H54 (cell line): Measurements from ENCODE around the gene PAK3.

Experiments used
- DNase-seq: peaks from one replicate; pipeline ENCODE4 v3.0.0; 2011; ENCODE audit warnings: low spot score, mixed read lengths; ENCODE audit not compliant: insufficient read length
- FAIRE-seq: peaks from 3 replicates; lab custom pipeline; 2011; peaks lifted over from hg19 to GRCh38; lab: Jason Lieb, UNC
- POLR2A ChIP-seq: IDR thresholded peaks from 2 replicates; pipeline ENCODE4 v1.6.1; 2011; ENCODE audit warnings: low read depth, mild to moderate bottlenecking, low read length

The PAK3 gene

GRCh38 chrX:111167334-111167733, 71.3 kb downstream of the PAK3 start:
- FAIRE-seq = no peak
- no peak for TF ChIP-seq POLR2A
- DNase-seq = no peak

DNA sequence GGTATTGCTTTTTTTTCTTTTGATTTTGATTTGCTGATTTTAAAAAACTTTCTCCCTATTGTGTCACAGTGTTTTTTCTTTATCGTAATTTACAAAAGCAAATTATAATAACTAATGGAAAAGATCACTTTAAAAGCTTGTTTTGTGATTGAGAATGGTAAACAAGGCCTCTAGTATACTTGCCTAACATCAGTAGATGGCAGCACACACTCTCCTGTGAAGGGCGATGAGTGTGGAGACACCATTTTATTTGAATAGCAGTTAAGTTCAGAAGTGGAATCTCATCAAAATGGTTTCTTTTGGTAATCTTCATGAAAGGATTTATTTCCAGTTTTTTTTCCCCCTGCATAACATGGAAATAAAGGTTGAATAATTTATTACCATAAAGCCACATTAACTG, 72.3 kb downstream of the PAK3 start:
- no peak for TF ChIP-seq POLR2A
- DNase-seq (no peak), FAIRE-seq (no peak)

DNA sequence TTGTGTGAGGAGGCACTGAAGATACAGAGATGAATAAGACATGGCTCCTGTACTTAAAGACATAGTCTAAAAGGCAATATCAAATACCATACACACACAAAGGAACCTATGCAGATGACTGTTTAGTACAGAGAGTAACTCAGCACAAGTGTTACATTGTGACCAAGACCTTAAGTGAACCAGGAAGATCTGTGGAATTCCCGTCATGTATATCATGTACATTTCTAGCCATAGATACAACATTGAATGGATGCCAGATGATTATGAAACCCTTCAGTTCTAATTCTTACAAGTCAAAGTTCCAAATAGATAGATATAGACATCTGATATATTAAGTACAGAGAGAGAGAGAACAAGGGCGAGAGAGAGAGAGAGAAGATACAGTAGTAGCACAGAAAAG, 73.2 kb downstream of the PAK3 start:
- DNase-seq = no peak
- no peak for TF ChIP-seq POLR2A
- FAIRE-seq = no peak

DNA sequence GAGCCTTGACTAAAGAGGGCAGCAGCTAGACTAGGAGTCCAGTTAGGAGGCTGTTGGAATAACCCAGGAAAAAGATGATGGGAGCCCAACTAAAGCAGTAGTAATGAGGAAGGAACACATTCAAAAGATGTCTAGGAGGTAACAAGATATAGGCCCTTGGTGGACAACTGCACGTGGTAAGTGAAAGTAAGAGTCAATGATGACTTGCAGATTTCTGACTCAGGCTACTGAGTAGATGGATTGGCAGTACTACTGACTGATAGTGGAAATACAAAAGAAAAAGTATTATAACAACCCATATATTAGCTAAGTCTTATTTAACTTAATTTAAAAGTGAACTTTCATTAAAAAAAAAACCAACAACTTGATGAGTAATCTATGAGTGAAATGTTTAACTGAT, 74.0 kb downstream of the PAK3 start:
- FAIRE-seq (no peak), DNase-seq (no peak)
- no peak for TF ChIP-seq POLR2A

- DNase-seq = no peak
Measured at GRCh38 chrX:111180750-111181240, 84.8 kb downstream of the PAK3 start.

GRCh38 chrX:111181951-111182350, 86.0 kb downstream of the PAK3 start:
- FAIRE-seq (no peak), DNase-seq (no peak)
- no peak for TF ChIP-seq POLR2A

More at GRCh38 chrX:111180750-111181240, 84.8 kb downstream of the PAK3 start:
- no peak for FAIRE-seq
- no peak for TF ChIP-seq POLR2A

GRCh38 chrX:111182997-111183396, 87.0 kb downstream of the PAK3 start:
- no peak for TF ChIP-seq POLR2A
- FAIRE-seq = no peak
- DNase-seq = no peak

- FAIRE-seq = no peak
- no peak for DNase-seq
- no peak for TF ChIP-seq POLR2A
Measured at GRCh38 chrX:111191598-111191997, 95.6 kb downstream of the PAK3 start.

DNA sequence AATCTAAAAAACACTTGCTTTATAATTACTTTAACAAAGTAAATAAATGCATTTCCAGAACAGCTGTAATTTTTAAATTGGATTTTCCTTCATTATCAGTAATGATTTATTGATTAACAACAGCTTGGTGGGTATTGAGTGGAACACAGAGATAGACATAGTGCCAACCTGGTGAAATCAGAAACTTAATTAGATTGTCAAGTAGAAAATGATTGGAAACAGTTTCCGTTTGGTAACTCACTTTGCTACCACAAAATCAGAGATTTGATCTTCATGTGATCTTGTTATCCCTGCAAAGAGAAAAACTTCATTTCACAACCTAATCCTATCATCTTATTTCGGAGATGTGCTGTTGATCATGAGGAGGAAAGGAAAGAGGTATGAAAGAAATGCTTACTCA, 103.5 kb downstream of the PAK3 start:
- TF ChIP-seq POLR2A = no peak
- FAIRE-seq = no peak
- no peak for DNase-seq

DNA sequence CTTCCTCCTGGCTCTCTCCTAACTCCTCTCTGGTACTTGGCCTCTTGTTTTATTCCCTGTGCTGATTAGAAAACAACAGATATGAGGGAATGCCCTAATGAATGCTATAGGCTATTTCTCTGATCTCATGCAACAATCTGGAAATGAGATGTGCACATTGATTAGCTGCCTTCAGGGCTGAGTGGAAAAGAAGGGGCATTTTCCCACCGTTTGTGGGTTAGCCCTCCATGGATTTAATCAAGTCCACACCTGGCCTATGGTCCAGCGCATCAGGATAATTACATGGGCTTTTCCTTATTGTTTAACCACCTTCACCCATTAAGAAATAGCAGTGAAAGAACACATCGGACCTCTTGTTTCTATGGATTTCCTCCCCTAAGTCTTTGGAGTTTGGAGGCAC, 104.3 kb downstream of the PAK3 start:
- FAIRE-seq (no peak), DNase-seq (no peak)
- TF ChIP-seq POLR2A = no peak

DNA sequence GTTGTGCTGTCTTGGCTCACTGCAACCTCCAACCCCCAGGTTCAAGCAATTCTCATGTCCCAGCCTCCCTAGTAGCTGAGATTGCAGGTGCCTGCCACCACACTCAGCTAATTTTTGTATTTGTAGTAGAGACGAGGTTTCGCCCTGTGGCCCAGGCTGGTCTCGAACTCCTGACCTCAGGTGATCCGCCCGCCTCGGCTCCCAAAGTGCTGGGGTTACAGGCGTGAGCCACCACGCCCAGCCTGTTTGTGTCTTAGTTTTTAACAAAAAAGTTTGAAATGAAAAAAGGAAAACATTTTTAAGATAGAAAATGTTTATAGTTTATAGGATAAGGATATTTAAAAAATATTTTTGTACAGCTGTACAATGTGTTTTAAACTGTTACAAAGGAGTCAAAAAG, 111.9 kb downstream of the PAK3 start:
- no peak for TF ChIP-seq POLR2A
- no peak for DNase-seq
- FAIRE-seq = no peak

DNA sequence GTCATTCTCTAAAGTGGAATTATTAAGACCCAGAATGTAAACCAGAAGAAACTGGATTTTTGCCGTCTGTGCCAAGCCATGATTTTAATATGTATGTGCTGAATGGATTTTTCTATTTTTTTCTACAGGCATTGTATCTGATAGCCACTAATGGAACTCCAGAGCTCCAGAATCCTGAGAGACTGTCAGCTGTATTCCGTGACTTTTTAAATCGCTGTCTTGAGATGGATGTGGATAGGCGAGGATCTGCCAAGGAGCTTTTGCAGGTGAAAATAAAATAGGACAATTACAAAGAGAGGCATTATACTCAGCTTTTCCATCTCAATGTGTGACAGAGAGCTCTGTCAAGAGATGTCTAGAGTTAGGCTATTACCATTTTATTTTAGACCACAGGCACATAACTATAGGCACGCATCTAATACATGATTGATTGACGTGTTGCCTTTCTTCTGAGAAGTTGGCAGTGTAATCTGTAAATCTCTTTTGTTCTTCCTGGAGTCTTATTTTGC, 120.4 kb downstream of the PAK3 start:
- DNase-seq (no peak), FAIRE-seq (no peak)
- no peak for TF ChIP-seq POLR2A

DNA sequence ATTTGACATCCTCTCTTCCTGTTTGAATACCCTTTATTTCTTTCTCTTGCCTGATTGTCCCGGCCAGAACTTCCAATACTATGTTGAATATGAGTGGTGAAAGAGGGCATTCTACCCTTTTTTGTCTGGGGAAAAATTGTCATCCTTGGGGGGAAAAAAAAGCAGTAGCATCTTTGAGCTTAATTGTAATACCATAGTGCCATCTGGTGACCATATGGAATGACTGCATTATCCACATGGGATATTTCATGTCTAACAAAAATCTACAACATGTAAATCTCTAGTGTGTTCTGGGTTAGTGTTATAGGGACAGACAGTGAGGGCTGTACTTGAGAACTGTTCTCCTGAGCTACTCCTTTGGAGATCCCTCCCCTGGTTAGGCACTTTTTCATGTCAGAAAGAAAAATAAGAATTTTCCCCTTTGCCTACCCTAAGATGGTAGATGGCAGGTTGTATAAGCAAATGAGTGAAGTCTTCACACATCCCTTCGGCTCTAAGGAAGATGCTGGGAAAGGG, 148.3 kb downstream of the PAK3 start:
- no peak for DNase-seq
- no peak for FAIRE-seq
- no peak for TF ChIP-seq POLR2A

DNA sequence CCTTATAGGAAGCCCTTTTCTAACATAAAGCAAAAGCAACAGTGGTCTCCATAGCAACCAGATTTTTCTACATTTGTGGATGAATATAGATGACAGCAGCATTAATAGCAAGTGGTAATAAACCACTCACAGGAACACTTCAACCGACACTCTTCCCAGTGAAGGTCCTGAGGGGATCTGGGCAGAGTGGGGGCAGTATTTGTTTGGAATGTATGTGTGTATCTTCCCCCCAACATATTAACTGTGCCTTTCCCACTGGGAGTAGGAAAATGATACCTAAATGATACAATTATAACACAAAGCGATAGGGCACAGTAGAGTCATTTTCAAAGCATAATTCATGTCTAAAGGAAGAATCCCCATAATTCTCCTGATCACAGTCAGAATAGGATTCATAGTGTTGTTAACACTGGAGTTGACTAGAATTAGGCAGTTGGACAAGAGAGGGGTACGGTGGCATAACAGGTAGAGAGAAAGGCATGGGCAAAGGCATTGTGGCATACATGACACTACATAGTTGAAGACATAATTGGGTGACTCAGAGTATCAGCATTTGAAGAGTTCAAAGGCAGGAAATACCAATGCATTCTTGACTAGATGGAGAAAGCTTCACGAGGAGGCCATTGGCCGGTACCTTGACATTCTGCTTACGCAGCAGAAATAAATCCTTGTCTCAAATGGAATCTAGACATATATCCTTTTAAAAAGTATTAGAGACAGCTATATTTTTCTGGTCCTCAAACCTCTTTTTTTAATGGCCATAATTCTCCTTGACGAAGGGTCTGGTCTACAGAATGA, 159.1 kb downstream of the PAK3 start:
- DNase-seq (no peak), FAIRE-seq (no peak)
- no peak for TF ChIP-seq POLR2A

DNA sequence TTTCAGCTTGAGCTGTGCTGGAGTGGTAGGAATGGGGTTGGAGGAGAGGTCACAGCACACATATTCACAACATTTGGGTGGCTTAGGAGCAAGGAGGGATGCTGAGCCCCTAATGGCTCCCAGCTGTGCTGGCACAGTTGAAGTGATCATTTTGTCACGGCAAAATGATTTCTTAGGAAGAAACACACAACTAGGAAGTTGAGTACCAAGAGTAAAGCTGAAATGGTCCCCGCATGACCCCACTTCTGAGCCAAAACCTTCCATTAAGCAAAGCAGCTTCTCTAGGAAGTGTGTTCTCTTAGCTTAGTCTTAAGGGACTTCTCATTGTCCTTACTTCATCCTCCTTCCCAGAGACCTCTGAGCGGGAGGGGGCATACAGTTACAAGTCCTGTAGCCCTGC, 161.7 kb downstream of the PAK3 start:
- TF ChIP-seq POLR2A = no peak
- DNase-seq (no peak), FAIRE-seq (no peak)

- no peak for DNase-seq
- FAIRE-seq = no peak
- TF ChIP-seq POLR2A = no peak
Measured at GRCh38 chrX:111259559-111259958, 163.6 kb downstream of the PAK3 start.
